Activated CD8-positive, alpha-beta memory T cell treated with anti-CD3 and anti-CD28 coated beads, Interleukin-2, amount 50 U/mL, for 24 hours (primary cell): Measurements from ENCODE around the gene PKLR.
"Not testable (repeated sequence)": the region's sequence is repeated elsewhere in the genome, so short reads cannot be mapped to it uniquely, and the experiment has no call there.

Experiments used
- DNase-seq: peaks from one replicate; pipeline ENCODE4 v3.0.0-alpha.2; 2020; ENCODE audit errors: extremely low read depth

PKLR gene

GRCh38 chr1:155301342-155301841 is at the start of gene PKLR:
Gene PKLR (minus strand): TSS chr1:155301438. CDS start chr1:155301395, 43 bp downstream.
- no peak for DNase-seq

- DNase-seq, result no peak
Observed at GRCh38 chr1:155342842-155343241, 41.6 kb upstream of the PKLR start.

- DNase-seq, result no peak
Observed at GRCh38 chr1:155339515-155340097, 38.4 kb upstream of the PKLR start.

GRCh38 chr1:155334962-155335361 is 33.7 kb upstream of the PKLR start:
- no peak for DNase-seq

GRCh38 chr1:155329980-155330598 is 28.9 kb upstream of the PKLR start:
- DNase-seq, result no peak

GRCh38 chr1:155328856-155329255 is 27.6 kb upstream of the PKLR start:
- not testable (repeated sequence) for DNase-seq

GRCh38 chr1:155327981-155328380 is 26.7 kb upstream of the PKLR start:
- no peak for DNase-seq

- no peak for DNase-seq
Observed at GRCh38 chr1:155326631-155327037, 25.4 kb upstream of the PKLR start.

GRCh38 chr1:155326020-155326526 is 24.8 kb upstream of the PKLR start:
- no peak for DNase-seq

GRCh38 chr1:155325603-155325893 is 24.3 kb upstream of the PKLR start:
- no peak for DNase-seq

GRCh38 chr1:155324717-155325602 is 23.7 kb upstream of the PKLR start:
- DNase-seq, result no peak

- peak; percentile 79 for DNase-seq
Observed at GRCh38 chr1:155324037-155324716, 22.9 kb upstream of the PKLR start.

GRCh38 chr1:155323729-155324036 is 22.4 kb upstream of the PKLR start:
- peak; percentile 56 for DNase-seq

GRCh38 chr1:155322953-155323728 is 21.9 kb upstream of the PKLR start:
- peak; percentile 61 for DNase-seq

GRCh38 chr1:155322571-155322952 is 21.3 kb upstream of the PKLR start:
- DNase-seq, result no peak

GRCh38 chr1:155321639-155322503 is 20.6 kb upstream of the PKLR start:
- no peak for DNase-seq

- DNase-seq, result peak; percentile 40
Observed at GRCh38 chr1:155320661-155321617, 19.7 kb upstream of the PKLR start, which contains the start of gene RUSC1. Gene RUSC1 (plus strand): TSS chr1:155320894. CDS start chr1:155321774, 880 bp downstream.

GRCh38 chr1:155320252-155320651 is 19.0 kb upstream of the PKLR start:
- no peak for DNase-seq

- DNase-seq, result no peak
Observed at GRCh38 chr1:155319536-155319935, 18.3 kb upstream of the PKLR start.
